Superior temporal gyrus (tissue), 1 donor: ENCODE measurements around the gene SPNS2.
A peak's percentile ranks its signal among the peaks of the same experiment; 100 is the strongest.

Experiments used
- DNase-seq: peaks from one replicate; pipeline ENCODE4 v3.0.0-alpha.2; 2016; ENCODE audit errors: extremely low spot score

The SPNS2 gene

DNA sequence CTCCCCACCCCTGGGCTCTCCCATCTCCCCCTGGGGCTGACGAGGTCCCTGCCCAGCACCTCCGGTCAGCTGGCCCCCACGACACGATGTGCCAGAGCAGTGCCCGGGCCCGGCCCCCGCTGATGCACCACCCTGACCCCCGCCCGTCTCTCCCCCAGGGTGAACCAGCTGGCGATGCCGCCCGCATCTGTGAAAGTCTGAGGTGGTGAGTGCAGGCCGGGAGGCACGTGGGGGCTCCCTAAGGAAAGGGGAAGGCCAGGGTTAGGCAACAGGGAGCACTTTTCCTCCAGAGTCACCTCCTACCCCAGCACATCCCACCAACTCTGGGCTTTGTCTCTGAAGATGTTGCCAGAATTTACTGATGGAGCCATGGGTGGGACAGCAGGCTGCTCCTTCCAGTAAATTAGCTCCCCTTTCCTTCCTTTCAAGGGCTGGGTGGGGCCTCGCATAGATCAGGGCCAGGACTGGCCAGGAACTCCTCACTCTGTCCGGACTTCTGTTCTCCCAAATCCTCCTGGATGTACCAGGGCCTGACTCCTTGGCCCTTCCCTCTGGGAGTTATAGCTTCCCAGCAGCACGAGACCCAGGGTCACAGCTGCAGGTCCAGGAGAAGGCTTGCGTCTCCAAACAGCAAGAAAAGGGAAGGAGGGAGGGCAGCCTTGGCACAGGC is 38.2 kb downstream of the SPNS2 start:
- DNase-seq = no peak

GRCh38 chr17:4537451-4538235 is 39.0 kb downstream of the SPNS2 start:
- peak; percentile 84 for DNase-seq

DNA sequence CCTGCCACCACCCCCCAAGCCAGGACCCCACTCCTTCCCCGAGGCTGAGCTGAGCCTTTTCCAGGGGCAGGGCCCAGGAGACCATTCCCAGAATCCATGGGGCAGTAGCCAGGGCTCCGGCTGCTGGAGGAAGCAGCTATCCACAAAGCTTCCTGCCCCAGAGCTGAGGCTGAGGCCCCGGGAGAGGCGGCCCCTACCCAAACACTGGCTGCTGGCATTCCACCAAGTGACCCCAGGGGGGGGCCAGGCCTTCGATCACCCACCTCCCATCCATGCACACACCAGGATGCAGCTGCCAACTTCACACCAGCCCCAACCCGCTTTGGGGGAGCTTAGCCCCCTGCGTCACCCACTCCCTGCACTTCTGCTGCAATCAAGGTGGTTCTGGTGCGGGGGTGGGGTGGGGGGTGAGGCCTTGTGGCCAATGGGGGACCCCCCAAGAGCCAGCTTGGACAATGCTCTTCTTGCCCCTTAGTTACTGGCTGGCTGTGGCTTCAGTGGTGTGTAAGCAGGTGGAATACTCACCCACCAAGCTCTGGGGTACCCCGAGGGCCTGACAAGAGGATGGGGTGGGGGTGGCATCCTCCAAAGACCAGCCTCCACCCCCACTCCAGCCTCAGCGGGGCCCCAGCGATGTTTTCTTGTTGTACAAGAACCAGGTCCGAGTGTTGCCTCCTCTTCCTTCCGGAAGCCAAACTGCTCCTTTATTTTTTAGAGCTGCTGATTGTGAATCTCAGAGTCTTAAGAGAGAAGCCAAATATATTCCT is 39.7 kb downstream of the SPNS2 start:
- no peak for DNase-seq

GRCh38 chr17:4539025-4539424 is 40.3 kb downstream of the SPNS2 start:
- no peak for DNase-seq

GRCh38 chr17:4539576-4540223 is 41.0 kb downstream of the SPNS2 start:
- DNase-seq = no peak

GRCh38 chr17:4540224-4540651 is 41.6 kb downstream of the SPNS2 start:
- no peak for DNase-seq

DNA sequence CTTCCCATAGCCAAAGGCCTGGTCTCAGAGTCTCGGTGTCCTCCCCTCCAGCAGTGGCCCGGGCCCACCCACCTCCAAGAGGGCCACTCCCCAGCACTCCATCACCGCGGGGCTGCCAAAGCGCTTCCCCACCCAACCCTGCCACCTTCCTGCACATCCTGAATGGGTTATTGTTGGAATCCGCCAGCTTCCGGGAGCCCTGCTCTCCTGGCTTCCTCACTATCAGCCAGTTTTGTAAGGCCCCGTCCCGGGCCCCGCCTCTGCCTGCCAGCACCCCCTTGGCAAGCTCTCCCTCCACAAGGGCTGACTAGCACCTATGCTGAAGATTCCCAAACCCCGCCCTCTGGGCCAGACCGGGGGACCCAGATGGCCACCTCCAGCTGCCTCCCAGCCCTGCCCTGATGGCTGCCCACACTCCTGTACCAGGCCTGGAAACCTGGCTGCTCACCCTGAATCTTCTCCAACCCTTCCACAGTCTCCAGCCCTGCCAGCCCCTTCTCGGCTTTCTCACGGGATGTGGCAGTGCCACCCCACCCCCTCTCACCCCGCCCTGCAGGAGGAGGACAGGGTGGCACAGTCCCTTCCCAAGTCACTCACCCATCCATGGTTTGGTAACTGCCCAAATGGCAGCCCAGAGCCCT is 42.1 kb downstream of the SPNS2 start:
- DNase-seq = no peak

- DNase-seq = no peak
Observed at GRCh38 chr17:4541328-4542002, 42.8 kb downstream of the SPNS2 start.

- DNase-seq = no peak
Observed at GRCh38 chr17:4542003-4542725, 43.5 kb downstream of the SPNS2 start.

DNA sequence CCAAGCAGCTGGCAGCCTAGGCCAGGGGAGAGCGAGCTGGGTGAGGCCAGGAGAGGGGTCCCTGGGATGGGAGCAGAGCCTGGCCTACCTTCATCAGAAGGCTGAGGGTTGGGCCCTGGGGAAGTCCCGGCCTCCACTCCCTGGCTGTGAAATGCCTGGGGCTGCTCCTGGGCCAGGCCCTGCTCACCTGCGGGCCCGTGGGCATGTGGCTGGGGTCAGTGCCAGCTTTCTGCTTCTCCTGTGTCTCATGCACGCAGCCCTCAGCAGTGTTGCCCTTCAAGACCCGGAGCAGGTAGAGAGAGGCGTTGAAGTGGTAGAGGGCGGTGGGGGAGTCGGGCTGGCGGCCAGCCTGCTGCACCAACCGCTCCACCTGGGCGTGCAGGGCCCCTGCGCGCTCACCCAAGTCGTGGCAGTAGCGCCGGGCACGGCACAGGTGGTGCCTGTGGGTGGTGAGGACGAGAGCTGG is 44.1 kb downstream of the SPNS2 start:
- DNase-seq = no peak

DNA sequence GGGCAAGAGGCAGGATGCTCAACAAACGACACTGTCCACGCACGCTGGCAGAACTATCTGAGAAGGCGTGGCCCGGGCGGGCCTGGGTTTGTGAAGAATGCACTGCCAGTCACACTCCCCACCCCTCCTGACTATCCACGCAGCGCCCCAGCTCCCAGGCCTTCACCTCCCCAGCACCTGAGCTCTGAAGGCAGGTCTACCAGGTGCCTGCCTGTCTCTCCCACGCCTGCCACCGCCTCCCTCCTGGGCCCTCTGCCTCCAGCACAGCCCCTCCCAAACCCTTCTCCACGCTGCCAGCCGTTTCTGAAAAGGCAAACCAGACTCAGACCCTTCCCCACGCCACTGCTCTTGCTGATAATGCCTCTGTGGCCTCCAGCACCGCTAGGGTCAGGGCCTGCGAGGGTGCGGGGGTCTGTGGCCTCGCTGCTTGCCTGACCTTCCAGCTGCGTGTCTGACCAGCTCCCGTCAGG is 44.9 kb downstream of the SPNS2 start:
- no peak for DNase-seq

- DNase-seq = no peak
Observed at GRCh38 chr17:4544135-4544950, 45.7 kb downstream of the SPNS2 start.

DNA sequence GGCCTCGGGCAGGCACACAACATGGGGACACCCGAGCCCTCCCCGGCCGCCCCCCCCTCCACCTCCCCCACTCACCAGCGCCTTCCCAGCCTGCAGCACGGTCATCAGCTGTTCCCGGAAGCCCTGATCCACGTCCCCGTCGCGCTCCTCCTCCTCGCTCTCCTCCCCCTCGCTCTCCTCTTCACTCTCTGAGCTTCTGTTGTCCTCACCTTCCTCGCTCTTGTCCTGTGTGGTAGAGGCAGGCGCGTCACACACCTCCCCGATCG is 46.2 kb downstream of the SPNS2 start:
- no peak for DNase-seq

DNA sequence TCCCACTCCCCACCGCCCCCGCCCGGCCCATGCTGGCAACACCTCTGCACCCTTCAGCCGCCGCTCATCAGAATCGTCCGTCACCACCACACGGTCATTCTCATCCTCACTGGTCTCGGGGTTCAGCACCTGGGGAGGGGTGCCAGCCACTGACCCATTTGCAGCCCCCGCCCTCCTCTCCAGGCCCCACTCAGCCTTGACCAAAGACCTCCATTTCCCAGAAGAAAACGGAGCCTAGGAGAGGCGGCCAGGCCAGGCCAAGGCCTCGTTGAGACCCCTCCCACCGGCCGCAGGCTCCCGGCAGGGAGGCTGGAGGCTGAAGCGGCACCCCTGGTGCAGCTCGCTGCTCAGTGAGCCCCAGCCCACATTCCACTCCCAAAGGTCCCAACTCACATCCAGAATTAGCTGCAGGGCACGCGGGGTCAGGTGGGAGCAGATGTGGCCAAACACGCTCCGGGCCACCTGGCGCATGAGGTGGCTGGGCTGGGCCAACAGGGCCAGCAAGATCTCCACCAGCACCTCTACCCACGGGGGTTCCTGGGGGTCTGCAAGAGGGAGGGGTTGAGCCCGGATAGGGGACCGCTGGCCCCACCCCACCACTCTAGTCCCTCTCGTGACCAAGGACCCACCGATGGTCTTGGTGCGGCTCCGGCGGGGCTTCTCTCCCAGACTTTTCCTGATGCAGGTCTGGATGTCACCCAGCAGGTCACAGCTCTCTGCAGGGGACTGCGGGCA is 46.7 kb downstream of the SPNS2 start:
- no peak for DNase-seq

DNA sequence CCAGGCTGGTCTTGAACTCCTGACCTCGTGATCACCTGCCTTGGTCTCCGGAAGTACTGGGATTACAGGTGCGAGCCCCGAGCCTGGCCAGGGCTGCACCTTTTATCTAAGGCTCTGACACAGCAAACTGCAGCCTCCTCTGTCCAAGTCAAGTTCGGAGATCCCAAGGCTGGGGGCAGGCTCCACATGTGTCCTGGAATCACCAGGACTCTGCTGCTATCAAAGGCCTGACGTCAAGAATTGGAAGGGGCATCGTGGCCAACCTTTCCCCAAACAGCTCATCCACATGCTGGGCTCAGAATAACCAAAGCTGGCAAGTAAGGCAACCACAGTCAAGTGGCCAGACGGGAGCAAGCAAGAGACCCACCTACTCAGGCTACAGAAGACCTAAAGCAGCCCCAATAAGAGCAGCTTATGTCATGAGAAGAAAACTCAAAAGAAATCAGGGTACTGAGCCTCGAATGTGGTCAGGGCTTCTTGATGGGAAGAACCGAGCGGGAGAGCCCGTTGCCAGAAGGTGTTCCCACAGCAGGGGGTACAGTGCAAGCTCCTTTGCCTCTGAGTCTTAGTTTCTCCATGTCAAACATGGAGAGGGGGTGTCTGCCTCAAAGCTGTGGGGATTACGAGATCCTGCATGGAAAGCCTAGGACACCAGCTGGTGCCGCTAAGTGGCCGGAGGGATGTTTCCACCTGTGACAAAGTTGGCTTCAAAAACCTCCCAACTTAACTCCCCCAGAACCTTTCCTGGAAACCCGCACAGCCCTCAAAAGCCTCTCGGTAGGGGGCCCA is 48.6 kb downstream of the SPNS2 start:
- DNase-seq = no peak

GRCh38 chr17:4548061-4548461 is 49.4 kb downstream of the SPNS2 start:
- no peak for DNase-seq

DNA sequence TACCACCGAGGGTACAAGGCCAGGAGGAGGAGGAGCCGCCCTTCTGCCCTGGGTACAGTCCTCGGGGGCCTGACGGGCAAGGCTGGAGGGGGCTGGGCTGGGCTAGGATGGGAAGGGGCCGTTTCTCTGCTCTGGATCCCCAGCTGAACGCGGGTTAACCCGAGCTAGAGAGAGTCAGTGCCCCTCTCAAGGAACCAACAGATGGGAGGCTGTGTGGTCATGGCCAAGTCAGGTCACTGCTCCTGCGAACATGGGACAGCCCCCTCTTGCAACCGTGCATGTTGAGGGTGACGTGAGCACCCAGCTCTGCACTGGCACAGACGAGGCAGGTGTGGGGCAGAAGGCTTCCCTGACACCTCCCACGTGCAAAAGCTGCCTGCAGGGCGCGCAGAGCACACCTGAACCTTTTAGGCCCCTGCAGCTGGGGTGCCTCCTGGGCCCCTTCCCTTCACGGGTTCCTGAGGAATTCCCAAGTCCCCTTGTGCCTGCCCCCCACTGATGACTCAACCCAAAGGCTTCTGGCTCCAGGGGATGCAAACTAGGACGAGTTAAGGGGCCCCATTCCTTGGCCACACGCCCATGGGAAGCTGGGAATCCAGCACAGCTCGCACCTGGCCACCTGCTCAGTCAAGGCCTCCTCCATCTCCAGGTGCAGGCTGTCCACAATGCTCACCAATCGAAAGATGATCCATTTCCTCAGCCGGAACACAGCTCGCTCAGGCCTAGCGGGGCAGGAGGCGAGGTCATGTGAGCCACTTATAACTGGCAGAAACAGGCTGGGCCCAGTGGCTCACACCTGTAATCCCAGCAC is 50.2 kb downstream of the SPNS2 start:
- no peak for DNase-seq
